ENCODE data around the gene MNAT1.

GRCh38 chr14:60757567-60758002, 23.0 kb downstream of the MNAT1 start:
- TF ChIP-seq CHD2 (IDR thresholded peaks at IDR 0.05; ENCODE audit: low read length, partially characterized antibody) (no peak), CHD4 (IDR thresholded peaks at IDR 0.05; ENCODE audit: borderline replicate concordance) (no peak), MYC (IDR thresholded peaks at IDR 0.05; ENCODE audit: borderline replicate concordance, low read length) (no peak), KDM1A (IDR thresholded peaks at IDR 0.05; ENCODE audit: low read depth) (no peak), MAFK (IDR thresholded peaks at IDR 0.05; ENCODE audit: partially characterized antibody) (no peak), MAX (IDR thresholded peaks at IDR 0.05) (no peak), CTCF (IDR thresholded peaks at IDR 0.05) (no peak)

Measured in A549 (cell line).